ENCODE results near the gene ACADSB.
A peak's percentile ranks its signal among the peaks of the same experiment; 100 is the strongest.

The ACADSB gene

GRCh38 chr10:123027861-123028260, 19.1 kb downstream of the ACADSB start:
- no peak overlapping the region for H4K91ac ChIP-seq (ENCODE audit: low read depth, low read length)
- H3K14ac ChIP-seq (ENCODE audit: low read length), result no peak overlapping the region
- H3K18ac ChIP-seq (ENCODE audit: low read length), result no peak overlapping the region
- DNase-seq, result peak; percentile 2 to 26
- H3K27ac ChIP-seq (ENCODE audit: low read depth, low read length), result no peak overlapping the region
- no peak overlapping the region for H4K8ac ChIP-seq (ENCODE audit: low read depth, low read length)
- H3K23ac ChIP-seq (ENCODE audit: low read length), result no peak overlapping the region
- H2AFZ ChIP-seq (ENCODE audit: insufficient read depth, low read length, poor library complexity), result no peak overlapping the region
- H3K79me2 ChIP-seq (ENCODE audit: control insufficient read depth, insufficient read depth, low read length, poor library complexity), result no peaks in the 10 kb centered on the region
- no peaks in the 10 kb centered on the region for H3K36me3 ChIP-seq (ENCODE audit: control insufficient read depth in 1 of 2, insufficient read depth in 2 of 2, low read length in 2 of 2)
- no peaks in the 10 kb centered on the region for H3K4me1 ChIP-seq (ENCODE audit: control insufficient read depth in 1 of 2, insufficient read depth in 2 of 2, low read length in 2 of 2)
- H3K9ac ChIP-seq (ENCODE audit: low read length), result no peak overlapping the region
- no peaks in the 10 kb centered on the region for H3K9me3 ChIP-seq (ENCODE audit: insufficient read depth, low read depth, low read length)
- no peak overlapping the region for H2AK5ac ChIP-seq (ENCODE audit: low read length)
- H2BK120ac ChIP-seq (ENCODE audit: insufficient read depth, low read length, poor library complexity), result no peak overlapping the region
- no peak overlapping the region for H2BK12ac ChIP-seq (ENCODE audit: low read length)
- no peak overlapping the region for H2BK5ac ChIP-seq (ENCODE audit: low read depth, low read length, poor library complexity)
- no peak overlapping the region for H3K4me2 ChIP-seq (ENCODE audit: low read length)
- no peak overlapping the region for H4K12ac ChIP-seq (ENCODE audit: low read depth, low read length)
- H3K79me1 ChIP-seq (ENCODE audit: low read length), result no peaks in the 10 kb centered on the region
- H3K4me3 ChIP-seq (ENCODE audit: low read depth, low read length), result no peak overlapping the region
- no peak overlapping the region for H3K4ac ChIP-seq (ENCODE audit: low read depth, low read length)
- H3K27me3 ChIP-seq (ENCODE audit: insufficient read depth, low read length), result no peaks in the 10 kb centered on the region

- H3K4me1 ChIP-seq (ENCODE audit: control insufficient read depth in 1 of 2, insufficient read depth in 2 of 2, low read length in 2 of 2), result no peaks in the 10 kb centered on the region
- H2BK12ac ChIP-seq (ENCODE audit: low read length), result no peak overlapping the region
- H3K27ac ChIP-seq (ENCODE audit: low read depth, low read length), result no peak overlapping the region
- H3K4me2 ChIP-seq (ENCODE audit: low read length), result no peak overlapping the region
- no peak overlapping the region for H3K14ac ChIP-seq (ENCODE audit: low read length)
- no peaks in the 10 kb centered on the region for H3K79me1 ChIP-seq (ENCODE audit: low read length)
- H4K91ac ChIP-seq (ENCODE audit: low read depth, low read length), result no peak overlapping the region
- H3K36me3 ChIP-seq (ENCODE audit: control insufficient read depth in 1 of 2, insufficient read depth in 2 of 2, low read length in 2 of 2), result no peaks in the 10 kb centered on the region
- H2AK5ac ChIP-seq (ENCODE audit: low read length), result no peak overlapping the region
- no CpG with 5 or more reads among the region's 1 CpG for WGBS (ENCODE audit: extremely low coverage, insufficient coverage, insufficient read length)
- no peak overlapping the region for H4K12ac ChIP-seq (ENCODE audit: low read depth, low read length)
- no peaks in the 10 kb centered on the region for H3K79me2 ChIP-seq (ENCODE audit: control insufficient read depth, insufficient read depth, low read length, poor library complexity)
- no peaks in the 10 kb centered on the region for H3K27me3 ChIP-seq (ENCODE audit: insufficient read depth, low read length)
- H2AFZ ChIP-seq (ENCODE audit: insufficient read depth, low read length, poor library complexity), result no peak overlapping the region
- H4K8ac ChIP-seq (ENCODE audit: low read depth, low read length), result no peak overlapping the region
- H3K23ac ChIP-seq (ENCODE audit: low read length), result no peak overlapping the region
- no peak overlapping the region for H2BK5ac ChIP-seq (ENCODE audit: low read depth, low read length, poor library complexity)
- no peak overlapping the region for H3K4ac ChIP-seq (ENCODE audit: low read depth, low read length)
- no peak overlapping the region for H2BK120ac ChIP-seq (ENCODE audit: insufficient read depth, low read length, poor library complexity)
- DNase-seq, result no peak
- H3K9me3 ChIP-seq (ENCODE audit: insufficient read depth, low read depth, low read length), result no peaks in the 10 kb centered on the region
- no peak overlapping the region for H3K9ac ChIP-seq (ENCODE audit: low read length)
- H3K18ac ChIP-seq (ENCODE audit: low read length), result no peak overlapping the region
- no peak overlapping the region for H3K4me3 ChIP-seq (ENCODE audit: low read depth, low read length)
Measured at GRCh38 chr10:123031124-123031523, 22.3 kb downstream of the ACADSB start.

GRCh38 chr10:123034332-123034731, 25.5 kb downstream of the ACADSB start:
- Histone ChIP-seq H2BK12ac (ENCODE audit: low read length) (no peak overlapping the region), H2AK5ac (ENCODE audit: low read length) (no peak overlapping the region), H3K27ac (ENCODE audit: low read depth, low read length) (no peak overlapping the region), H3K23ac (ENCODE audit: low read length) (no peak overlapping the region), H3K4me1 (ENCODE audit: control insufficient read depth in 1 of 2, insufficient read depth in 2 of 2, low read length in 2 of 2) (no peaks in the 10 kb centered on the region), H3K27me3 (ENCODE audit: insufficient read depth, low read length) (no peaks in the 10 kb centered on the region), H4K8ac (ENCODE audit: low read depth, low read length) (no peak overlapping the region), H2BK5ac (ENCODE audit: low read depth, low read length, poor library complexity) (no peak overlapping the region), H3K18ac (ENCODE audit: low read length) (no peak overlapping the region), H3K9me3 (ENCODE audit: insufficient read depth, low read depth, low read length) (no peaks in the 10 kb centered on the region), H2BK120ac (ENCODE audit: insufficient read depth, low read length, poor library complexity) (no peak overlapping the region), H3K79me1 (ENCODE audit: low read length) (no peaks in the 10 kb centered on the region), H2AFZ (ENCODE audit: insufficient read depth, low read length, poor library complexity) (no peak overlapping the region), H4K91ac (ENCODE audit: low read depth, low read length) (no peak overlapping the region), H3K4me3 (ENCODE audit: low read depth, low read length) (no peak overlapping the region), H3K14ac (ENCODE audit: low read length) (no peak overlapping the region), H3K79me2 (ENCODE audit: control insufficient read depth, insufficient read depth, low read length, poor library complexity) (no peaks in the 10 kb centered on the region), H3K36me3 (ENCODE audit: control insufficient read depth in 1 of 2, insufficient read depth in 2 of 2, low read length in 2 of 2) (no peaks in the 10 kb centered on the region), H3K4me2 (ENCODE audit: low read length) (no peak overlapping the region), H4K12ac (ENCODE audit: low read depth, low read length) (no peak overlapping the region), H3K4ac (ENCODE audit: low read depth, low read length) (no peak overlapping the region), H3K9ac (ENCODE audit: low read length) (no peak overlapping the region)
- no peak for DNase-seq

GRCh38 chr10:123035467-123036086, 26.8 kb downstream of the ACADSB start:
- Histone ChIP-seq H3K4me1 (ENCODE audit: control insufficient read depth in 1 of 2, insufficient read depth in 2 of 2, low read length in 2 of 2) (no peaks in the 10 kb centered on the region), H3K9me3 (ENCODE audit: insufficient read depth, low read depth, low read length) (no peaks in the 10 kb centered on the region), H3K14ac (ENCODE audit: low read length) (no peak overlapping the region), H2BK5ac (ENCODE audit: low read depth, low read length, poor library complexity) (no peak overlapping the region), H3K79me1 (ENCODE audit: low read length) (no peaks in the 10 kb centered on the region), H3K4me2 (ENCODE audit: low read length) (no peak overlapping the region), H3K36me3 (ENCODE audit: control insufficient read depth in 1 of 2, insufficient read depth in 2 of 2, low read length in 2 of 2) (no peaks in the 10 kb centered on the region), H4K12ac (ENCODE audit: low read depth, low read length) (no peak overlapping the region), H2AFZ (ENCODE audit: insufficient read depth, low read length, poor library complexity) (no peak overlapping the region), H3K79me2 (ENCODE audit: control insufficient read depth, insufficient read depth, low read length, poor library complexity) (no peaks in the 10 kb centered on the region), H2BK120ac (ENCODE audit: insufficient read depth, low read length, poor library complexity) (no peak overlapping the region), H3K4me3 (ENCODE audit: low read depth, low read length) (peak overlapping the region; percentile 54), H3K4ac (ENCODE audit: low read depth, low read length) (no peak overlapping the region), H2BK12ac (ENCODE audit: low read length) (no peak overlapping the region), H3K9ac (ENCODE audit: low read length) (peak overlapping the region; percentile 1), H3K27ac (ENCODE audit: low read depth, low read length) (no peak overlapping the region), H4K91ac (ENCODE audit: low read depth, low read length) (no peak overlapping the region), H3K18ac (ENCODE audit: low read length) (no peak overlapping the region), H2AK5ac (ENCODE audit: low read length) (no peak overlapping the region), H3K23ac (ENCODE audit: low read length) (peak overlapping the region; percentile 68), H4K8ac (ENCODE audit: low read depth, low read length) (no peak overlapping the region), H3K27me3 (ENCODE audit: insufficient read depth, low read length) (no peaks in the 10 kb centered on the region)
- WGBS (ENCODE audit: extremely low coverage, insufficient coverage, insufficient read length), result no CpG with 5 or more reads among the region's 8 CpGs
- no peak for DNase-seq

Measured in trophoblast cell (in vitro differentiated cells and primary cell).